SJCRH30 (cell line): Measurements from ENCODE around the gene ARMH4. TPM values are rescaled to one million over a fixed set of nuclear protein-coding genes. Genes with fewer than 3 reads are reported as not detected.

ENCODE experiments used
- DNase-seq, 2 experiments: peaks; one replicate each; pipeline ENCODE4 v3.0.0-alpha.2; 2015 to 2020
- H3K27ac ChIP-seq: fragments of 250-450 bp; sonication (Bioruptor Pico); 2 replicates; pipeline ENCODE4 v1.5.1; 2020; ENCODE audit warnings: mild to moderate bottlenecking, moderate library complexity
- H3K27me3 ChIP-seq: fragments of 250-450 bp; sonication (Bioruptor Pico); 2 replicates; pipeline ENCODE4 v1.5.1; 2020; ENCODE audit warnings: mild to moderate bottlenecking, moderate library complexity
- H3K36me3 ChIP-seq: fragments of 250-450 bp; sonication (Bioruptor Pico); 2 replicates; pipeline ENCODE4 v1.5.1; 2020; ENCODE audit warnings: mild to moderate bottlenecking, moderate library complexity
- H3K4me1 ChIP-seq: fragments of 250-450 bp; sonication (Bioruptor Pico); 2 replicates; pipeline ENCODE4 v1.5.1; 2020; ENCODE audit warnings: mild to moderate bottlenecking, moderate library complexity
- H3K4me3 ChIP-seq: fragments of 250-450 bp; sonication (Bioruptor Pico); 2 replicates; pipeline ENCODE4 v1.5.1; 2020; ENCODE audit warnings: mild to moderate bottlenecking, moderate library complexity
- H3K9me3 ChIP-seq: fragments of 250-450 bp; sonication (Bioruptor Pico); replicated peaks from 2 replicates; pipeline ENCODE4 v1.5.1; 2020; ENCODE audit warnings: mild to moderate bottlenecking, moderate library complexity
- total RNA-seq: library from RNA; depleted of rRNA; stranded (reverse); fragments of >200 nt; shearing (Covaris generic); gene quantifications from 2 replicates; pipeline ENCODE4 v1.2.3, GENCODE V29; 2014

Gene ARMH4
- total RNA-seq, 1 experiment from 2014 or later: 0.45 TPM

- DNase-seq: peak; percentile 75 to 87
- peaks cover 5% of the 10 kb centered on the region for H3K4me1 ChIP-seq
- no peaks in the 10 kb centered on the region for H3K36me3 ChIP-seq
- no peak overlapping the region for H3K27ac ChIP-seq
- no peak overlapping the region for H3K4me3 ChIP-seq
- no peaks in the 10 kb centered on the region for H3K9me3 ChIP-seq
- no peaks in the 10 kb centered on the region for H3K27me3 ChIP-seq
Observed at GRCh38 chr14:58166005-58166983, 14.3 kb upstream of the ARMH4 start.

- Histone ChIP-seq H3K27ac (no peak overlapping the region), H3K36me3 (no peaks in the 10 kb centered on the region), H3K27me3 (no peaks in the 10 kb centered on the region), H3K4me1 (no peaks in the 10 kb centered on the region), H3K9me3 (no peaks in the 10 kb centered on the region; the same call in 1 of the 2 replicates), H3K4me3 (no peak overlapping the region)
- DNase-seq: no peak
Observed at GRCh38 chr14:58160561-58160960, 8.5 kb upstream of the ARMH4 start.

- no peaks in the 10 kb centered on the region for H3K9me3 ChIP-seq
- DNase-seq: peak; percentile 11 to 30
- no peak overlapping the region for H3K27ac ChIP-seq
- no peaks in the 10 kb centered on the region for H3K36me3 ChIP-seq
- peak overlapping the region; percentile 64 for H3K4me3 ChIP-seq
- H3K27me3 ChIP-seq: 0 out of 2 replicates have a peak, but pooled peaks cover 6% of the 10 kb centered on the region
- no peaks in the 10 kb centered on the region for H3K4me1 ChIP-seq
Observed at GRCh38 chr14:58151133-58152013, 640 bp downstream of the ARMH4 start.

GRCh38 chr14:58150243-58150805, 1.7 kb downstream of the ARMH4 start:
- Histone ChIP-seq H3K4me3 (no peak overlapping the region), H3K27ac (no peak overlapping the region), H3K9me3 (no peaks in the 10 kb centered on the region), H3K4me1 (no peaks in the 10 kb centered on the region), H3K36me3 (no peaks in the 10 kb centered on the region), H3K27me3 (0 out of 2 replicates have a peak, but pooled peaks cover 6% of the 10 kb centered on the region)
- DNase-seq: no peak

GRCh38 chr14:58149196-58149595, 2.8 kb downstream of the ARMH4 start:
- no peak for DNase-seq
- Histone ChIP-seq H3K4me1 (no peaks in the 10 kb centered on the region), H3K27ac (no peak overlapping the region), H3K27me3 (0 out of 2 replicates have a peak, but pooled peaks cover 6% of the 10 kb centered on the region), H3K4me3 (no peak overlapping the region), H3K36me3 (no peaks in the 10 kb centered on the region), H3K9me3 (no peaks in the 10 kb centered on the region)

GRCh38 chr14:58146399-58146798, 5.6 kb downstream of the ARMH4 start:
- Histone ChIP-seq H3K36me3 (no peaks in the 10 kb centered on the region), H3K4me3 (no peak overlapping the region), H3K27me3 (0 out of 2 replicates have a peak, but pooled peaks cover 6% of the 10 kb centered on the region), H3K4me1 (no peaks in the 10 kb centered on the region), H3K27ac (no peak overlapping the region), H3K9me3 (no peaks in the 10 kb centered on the region)
- DNase-seq: no peak

GRCh38 chr14:58145936-58146335, 6.1 kb downstream of the ARMH4 start:
- Histone ChIP-seq H3K27me3 (0 out of 2 replicates have a peak, but pooled peaks cover 1% of the 10 kb centered on the region), H3K4me1 (no peaks in the 10 kb centered on the region), H3K9me3 (no peaks in the 10 kb centered on the region), H3K4me3 (no peak overlapping the region), H3K36me3 (no peaks in the 10 kb centered on the region), H3K27ac (no peak overlapping the region)
- DNase-seq: no peak

- H3K4me1 ChIP-seq: no peaks in the 10 kb centered on the region
- H3K27ac ChIP-seq: no peak overlapping the region
- no peaks in the 10 kb centered on the region for H3K9me3 ChIP-seq
- H3K27me3 ChIP-seq: no peaks in the 10 kb centered on the region
- no peak for DNase-seq
- no peaks in the 10 kb centered on the region for H3K36me3 ChIP-seq
- no peak overlapping the region for H3K4me3 ChIP-seq
Observed at GRCh38 chr14:58143106-58143505, 8.9 kb downstream of the ARMH4 start.

- Histone ChIP-seq H3K36me3 (no peaks in the 10 kb centered on the region), H3K4me3 (no peak overlapping the region), H3K9me3 (no peaks in the 10 kb centered on the region), H3K27ac (no peak overlapping the region), H3K27me3 (no peaks in the 10 kb centered on the region), H3K4me1 (no peaks in the 10 kb centered on the region)
- no peak for DNase-seq
Observed at GRCh38 chr14:58141893-58142292, 10.1 kb downstream of the ARMH4 start.

GRCh38 chr14:58138714-58139482, 13.1 kb downstream of the ARMH4 start:
- DNase-seq: no peak
- no peaks in the 10 kb centered on the region for H3K36me3 ChIP-seq
- H3K9me3 ChIP-seq: no peaks in the 10 kb centered on the region
- H3K27ac ChIP-seq: no peak overlapping the region
- no peaks in the 10 kb centered on the region for H3K27me3 ChIP-seq
- no peak overlapping the region for H3K4me3 ChIP-seq
- H3K4me1 ChIP-seq: no peaks in the 10 kb centered on the region

GRCh38 chr14:58138031-58138713, 13.8 kb downstream of the ARMH4 start:
- Histone ChIP-seq H3K27me3 (no peaks in the 10 kb centered on the region), H3K4me1 (no peaks in the 10 kb centered on the region), H3K4me3 (no peak overlapping the region), H3K9me3 (no peaks in the 10 kb centered on the region), H3K27ac (no peak overlapping the region), H3K36me3 (no peaks in the 10 kb centered on the region)
- peak in 1 of 2 experiments; percentile 30 for DNase-seq

- no peaks in the 10 kb centered on the region for H3K27me3 ChIP-seq
- H3K4me1 ChIP-seq: no peaks in the 10 kb centered on the region
- no peak overlapping the region for H3K4me3 ChIP-seq
- no peaks in the 10 kb centered on the region for H3K9me3 ChIP-seq
- no peaks in the 10 kb centered on the region for H3K36me3 ChIP-seq
- no peak overlapping the region for H3K27ac ChIP-seq
- DNase-seq: no peak
Observed at GRCh38 chr14:58133739-58134138, 18.3 kb downstream of the ARMH4 start.

- no peaks in the 10 kb centered on the region for H3K27me3 ChIP-seq
- no peaks in the 10 kb centered on the region for H3K9me3 ChIP-seq
- no peak for DNase-seq
- H3K36me3 ChIP-seq: no peaks in the 10 kb centered on the region
- H3K27ac ChIP-seq: no peak overlapping the region
- H3K4me3 ChIP-seq: no peak overlapping the region
- H3K4me1 ChIP-seq: no peaks in the 10 kb centered on the region
Observed at GRCh38 chr14:58131386-58131785, 20.6 kb downstream of the ARMH4 start.
